Measurements from ENCODE around the gene GALNT10. TPM values are rescaled to one million over a fixed set of nuclear protein-coding genes. Genes with fewer than 3 reads are reported as not detected.
"Not testable (repeated sequence)": the region's sequence is repeated elsewhere in the genome, so short reads cannot be mapped to it uniquely, and the experiment has no call there.

The GALNT10 gene
- total and polyA plus RNA-seq, 2 experiments from 2014 or later = 3.2 to 12.9 TPM

DNA sequence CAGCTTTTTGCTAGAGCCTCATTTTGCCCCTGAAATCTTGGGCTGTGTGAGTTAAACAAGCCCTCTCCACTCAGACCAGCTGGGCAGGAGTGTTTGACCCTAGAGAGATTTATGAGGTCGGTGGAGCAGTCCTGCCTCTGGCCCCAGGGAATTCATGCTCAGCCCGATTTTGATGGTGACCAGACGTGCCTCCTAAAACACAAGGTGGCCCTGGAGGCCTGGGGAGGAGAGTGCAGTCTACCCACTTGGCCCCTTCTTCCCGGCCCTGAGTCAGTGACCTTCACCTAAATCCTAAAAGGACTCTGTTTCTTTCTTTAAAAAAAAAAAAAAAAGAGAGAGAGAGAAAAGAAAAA is 168.7 kb downstream of the GALNT10 start (continued):
- TF ChIP-seq, protein P1, sequence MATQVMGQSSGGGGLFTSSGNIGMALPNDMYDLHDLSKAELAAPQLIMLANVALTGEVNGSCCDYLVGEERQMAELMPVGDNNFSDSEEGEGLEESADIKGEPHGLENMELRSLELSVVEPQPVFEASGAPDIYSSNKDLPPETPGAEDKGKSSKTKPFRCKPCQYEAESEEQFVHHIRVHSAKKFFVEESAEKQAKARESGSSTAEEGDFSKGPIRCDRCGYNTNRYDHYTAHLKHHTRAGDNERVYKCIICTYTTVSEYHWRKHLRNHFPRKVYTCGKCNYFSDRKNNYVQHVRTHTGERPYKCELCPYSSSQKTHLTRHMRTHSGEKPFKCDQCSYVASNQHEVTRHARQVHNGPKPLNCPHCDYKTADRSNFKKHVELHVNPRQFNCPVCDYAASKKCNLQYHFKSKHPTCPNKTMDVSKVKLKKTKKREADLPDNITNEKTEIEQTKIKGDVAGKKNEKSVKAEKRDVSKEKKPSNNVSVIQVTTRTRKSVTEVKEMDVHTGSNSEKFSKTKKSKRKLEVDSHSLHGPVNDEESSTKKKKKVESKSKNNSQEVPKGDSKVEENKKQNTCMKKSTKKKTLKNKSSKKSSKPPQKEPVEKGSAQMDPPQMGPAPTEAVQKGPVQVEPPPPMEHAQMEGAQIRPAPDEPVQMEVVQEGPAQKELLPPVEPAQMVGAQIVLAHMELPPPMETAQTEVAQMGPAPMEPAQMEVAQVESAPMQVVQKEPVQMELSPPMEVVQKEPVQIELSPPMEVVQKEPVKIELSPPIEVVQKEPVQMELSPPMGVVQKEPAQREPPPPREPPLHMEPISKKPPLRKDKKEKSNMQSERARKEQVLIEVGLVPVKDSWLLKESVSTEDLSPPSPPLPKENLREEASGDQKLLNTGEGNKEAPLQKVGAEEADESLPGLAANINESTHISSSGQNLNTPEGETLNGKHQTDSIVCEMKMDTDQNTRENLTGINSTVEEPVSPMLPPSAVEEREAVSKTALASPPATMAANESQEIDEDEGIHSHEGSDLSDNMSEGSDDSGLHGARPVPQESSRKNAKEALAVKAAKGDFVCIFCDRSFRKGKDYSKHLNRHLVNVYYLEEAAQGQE (IDR thresholded peaks at IDR 0.05; ENCODE audit: unreplicated experiment) = no peak
- TF ChIP-seq ZNF114 (CRISPR knock-in tag; IDR thresholded peaks at IDR 0.05) (no peak), EZH2 (IDR thresholded peaks at IDR 0.05; ENCODE audit: low read depth, unreplicated experiment) (no peak), POLR2AphosphoS5 (IDR thresholded peaks at IDR 0.05; ENCODE audit: low read depth) (no peak), CREB1 (CRISPR knock-in tag; IDR thresholded peaks at IDR 0.05; ENCODE audit: low read depth) (no peak)

DNA sequence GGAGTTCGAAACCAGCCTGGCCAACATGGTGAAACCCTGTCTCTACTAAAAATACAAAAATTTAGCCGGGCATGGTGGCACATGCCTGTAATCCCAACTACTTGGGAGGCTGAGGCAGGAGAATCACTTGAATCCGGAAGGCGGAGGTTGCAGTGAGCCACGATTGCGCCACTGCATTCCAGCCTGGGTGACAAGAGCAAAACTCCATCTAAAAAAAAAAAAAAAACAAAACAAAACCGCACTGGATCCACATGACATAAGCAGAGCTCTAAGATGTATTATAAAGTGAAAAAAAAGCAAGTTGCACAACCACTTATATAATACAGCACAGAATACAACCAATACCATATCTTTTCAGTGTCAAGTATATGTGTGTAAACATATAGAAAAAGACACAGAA is 169.7 kb downstream of the GALNT10 start:
- H3K27me3 ChIP-seq (ENCODE audit: insufficient read depth); H3K4me2 ChIP-seq; H3K79me2 ChIP-seq (replicated peaks; ENCODE audit: insufficient read depth); H3K36me3 ChIP-seq (ENCODE audit: insufficient read depth); H3K4me3 ChIP-seq; H3K27me3 Mint-ChIP-seq (ENCODE audit: insufficient read depth, low read depth, poor library complexity); H3K9me2 ChIP-seq (ENCODE audit: insufficient read depth); H3K4me3 Mint-ChIP-seq; DNase-seq (ENCODE audit: low spot score); ATAC-seq; H3K27ac ChIP-seq (ENCODE audit: low read depth); H3F3A ChIP-seq (replicated peaks; ENCODE audit: low read depth); H3K27ac Mint-ChIP-seq; H4K20me1 ChIP-seq (replicated peaks; ENCODE audit: insufficient read depth); H3K36me3 Mint-ChIP-seq (ENCODE audit: low read depth); H2AFZ ChIP-seq; H3K9me3 Mint-ChIP-seq: not testable (repeated sequence)
- H3K4me1 ChIP-seq (ENCODE audit: insufficient read depth) = peaks cover 11% of the 10 kb centered on the region
- H3K4me1 Mint-ChIP-seq = peaks cover 22% of the 10 kb centered on the region

GRCh38 chr5:154363411-154363810 is 172.9 kb downstream of the GALNT10 start:
- H3K4me3 Mint-ChIP-seq = no peak overlapping the region
- no peaks in the 10 kb centered on the region for H3K27me3 Mint-ChIP-seq (ENCODE audit: insufficient read depth, low read depth, poor library complexity)
- Histone ChIP-seq H3K9me2 (ENCODE audit: insufficient read depth) (no peaks in the 10 kb centered on the region), H3K79me2 (replicated peaks; ENCODE audit: insufficient read depth) (no peaks in the 10 kb centered on the region), H2AFZ (no peak overlapping the region), H3K36me3 (ENCODE audit: insufficient read depth) (no peaks in the 10 kb centered on the region), H3K4me2 (no peak overlapping the region), H4K20me1 (replicated peaks; ENCODE audit: insufficient read depth) (no peaks in the 10 kb centered on the region), H3K4me1 (ENCODE audit: insufficient read depth) (peaks cover 2% of the 10 kb centered on the region; the same call in 1 of the 2 replicates), H3F3A (replicated peaks; ENCODE audit: low read depth) (no peaks in the 10 kb centered on the region), H3K27ac (ENCODE audit: low read depth) (no peak overlapping the region), H3K4me3 (no peak overlapping the region), H3K27me3 (ENCODE audit: insufficient read depth) (no peaks in the 10 kb centered on the region)
- TF ChIP-seq POLR2AphosphoS5 (IDR thresholded peaks at IDR 0.05; ENCODE audit: low read depth) = no peak
- no peak for TF ChIP-seq ZNF331 (CRISPR knock-in tag; IDR thresholded peaks at IDR 0.05; ENCODE audit: low read depth)
- ATAC-seq (no peak), DNase-seq (ENCODE audit: low spot score) (no peak)
- peaks cover 14% of the 10 kb centered on the region for H3K4me1 Mint-ChIP-seq
- H3K27ac Mint-ChIP-seq = no peak overlapping the region
- H3K36me3 Mint-ChIP-seq (ENCODE audit: low read depth) = no peaks in the 10 kb centered on the region
- no peaks in the 10 kb centered on the region for H3K9me3 Mint-ChIP-seq

Measured in GM23338 (cell line).